Measurements from ENCODE around the gene LRRC40. TPM values are rescaled to one million over a fixed set of nuclear protein-coding genes. Genes with fewer than 3 reads are reported as not detected.
"Not testable (repeated sequence)": the region's sequence is repeated elsewhere in the genome, so short reads cannot be mapped to it uniquely, and the experiment has no call there.

Gene LRRC40
- total and polyA plus RNA-seq, 2 donors from 2014 or later = 7.5 to 13.3 TPM

DNA sequence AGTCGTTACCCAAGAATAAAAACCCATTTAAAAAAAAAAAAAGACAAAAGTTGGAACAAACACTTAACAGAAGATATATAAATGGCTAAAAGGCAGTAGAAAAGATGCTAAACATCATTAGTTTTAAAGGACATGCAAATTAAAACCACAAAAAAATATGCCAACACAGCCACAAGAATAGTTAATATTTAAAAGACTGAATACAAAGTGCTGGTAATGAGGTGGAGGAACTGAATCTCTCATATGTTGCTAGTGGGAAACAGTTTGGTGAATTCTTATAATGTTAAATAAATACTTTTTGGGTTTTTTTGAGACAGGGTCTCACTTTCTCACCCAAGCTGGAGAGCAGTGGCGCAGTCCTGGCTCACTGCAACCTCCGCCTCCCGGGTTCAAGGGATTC is 10.0 kb downstream of the LRRC40 start:
- Histone ChIP-seq H3K27me3 (ENCODE audit: control insufficient read depth, insufficient read depth, low read length) (no peaks in the 10 kb centered on the region), H3K4me3 (ENCODE audit: low read length in 3 of 3) (peak overlapping the region in 1 of 3 donors; percentile 19), H3K36me3 (ENCODE audit: control insufficient read depth in 2 of 3, insufficient read depth in 3 of 3, low read length in 3 of 3) (no peaks in the 10 kb centered on the region), H3K27ac (ENCODE audit: low read depth in 2 of 2, low read length in 2 of 2) (no peak overlapping the region), H3K9me3 (ENCODE audit: control insufficient read depth in 2 of 3, insufficient read depth in 1 of 3, low read length in 3 of 3) (peaks cover 0 to 2% (median 0%) of the 10 kb centered on the region in 3 donors), H3K9ac (ENCODE audit: low read length in 3 of 3) (no peak overlapping the region), H3K4me1 (ENCODE audit: control insufficient read depth in 2 of 3, insufficient read depth in 2 of 3, low read depth in 1 of 3, low read length in 3 of 3) (no peaks in the 10 kb centered on the region)
- DNase-seq = peak in 1 of 5 donors; percentile 6
- intact Hi-C loops (cut with DNase I) = no loop called here
- TF ChIP-seq CTCF (IDR thresholded peaks at IDR 0.05; ENCODE audit: borderline replicate concordance, extremely low read depth, insufficient read depth) = no peak
- FAIRE-seq = peak; percentile 45

- Histone ChIP-seq H3K9ac (ENCODE audit: low read length in 3 of 3) (no peak overlapping the region), H3K27ac (ENCODE audit: low read depth in 2 of 2, low read length in 2 of 2) (no peak overlapping the region), H3K27me3 (ENCODE audit: control insufficient read depth, insufficient read depth, low read length) (no peaks in the 10 kb centered on the region), H3K4me3 (ENCODE audit: low read length in 3 of 3) (no peak overlapping the region), H3K36me3 (ENCODE audit: control insufficient read depth in 2 of 3, insufficient read depth in 3 of 3, low read length in 3 of 3) (no peaks in the 10 kb centered on the region), H3K9me3 (ENCODE audit: control insufficient read depth in 2 of 3, insufficient read depth in 1 of 3, low read length in 3 of 3) (peaks cover 0 to 2% (median 0%) of the 10 kb centered on the region in 3 donors), H3K4me1 (ENCODE audit: control insufficient read depth in 2 of 3, insufficient read depth in 2 of 3, low read depth in 1 of 3, low read length in 3 of 3) (no peaks in the 10 kb centered on the region)
- no peak for TF ChIP-seq CTCF (IDR thresholded peaks at IDR 0.05; ENCODE audit: borderline replicate concordance, extremely low read depth, insufficient read depth)
- DNase-seq = no peak
- peak; percentile 46 for FAIRE-seq
- intact Hi-C loops (cut with DNase I) = no loop called here
Observed at GRCh38 chr1:70194601-70195000, 10.8 kb downstream of the LRRC40 start.

GRCh38 chr1:70192446-70192845 is 12.9 kb downstream of the LRRC40 start:
- FAIRE-seq; H3K4me1 ChIP-seq (ENCODE audit: control insufficient read depth in 2 of 3, insufficient read depth in 2 of 3, low read depth in 1 of 3, low read length in 3 of 3); H3K9ac ChIP-seq (ENCODE audit: low read length in 3 of 3): not testable (repeated sequence)

GRCh38 chr1:70190180-70190579 is 15.2 kb downstream of the LRRC40 start:
- Histone ChIP-seq H3K27ac (ENCODE audit: low read depth in 2 of 2, low read length in 2 of 2) (no peak overlapping the region), H3K4me3 (ENCODE audit: low read length in 3 of 3) (no peak overlapping the region), H3K36me3 (ENCODE audit: control insufficient read depth in 2 of 3, insufficient read depth in 3 of 3, low read length in 3 of 3) (no peaks in the 10 kb centered on the region), H3K4me1 (ENCODE audit: control insufficient read depth in 2 of 3, insufficient read depth in 2 of 3, low read depth in 1 of 3, low read length in 3 of 3) (no peaks in the 10 kb centered on the region), H3K9me3 (ENCODE audit: control insufficient read depth in 2 of 3, insufficient read depth in 1 of 3, low read length in 3 of 3) (peaks cover 0 to 2% (median 0%) of the 10 kb centered on the region in 3 donors), H3K9ac (ENCODE audit: low read length in 3 of 3) (no peak overlapping the region), H3K27me3 (ENCODE audit: control insufficient read depth, insufficient read depth, low read length) (no peaks in the 10 kb centered on the region)
- FAIRE-seq (no peak), DNase-seq (no peak)
- no peak for TF ChIP-seq CTCF (IDR thresholded peaks at IDR 0.05; ENCODE audit: borderline replicate concordance, extremely low read depth, insufficient read depth)
- intact Hi-C loops (cut with DNase I) = no loop called here

More at GRCh38 chr1:70192446-70192845, 12.9 kb downstream of the LRRC40 start:
- H3K27me3 ChIP-seq (ENCODE audit: control insufficient read depth, insufficient read depth, low read length); H3K4me3 ChIP-seq (ENCODE audit: low read length in 3 of 3); intact Hi-C loops (cut with DNase I); H3K9me3 ChIP-seq (ENCODE audit: control insufficient read depth in 2 of 3, insufficient read depth in 1 of 3, low read length in 3 of 3); H3K36me3 ChIP-seq (ENCODE audit: control insufficient read depth in 2 of 3, insufficient read depth in 3 of 3, low read length in 3 of 3); H3K27ac ChIP-seq (ENCODE audit: low read depth in 2 of 2, low read length in 2 of 2); DNase-seq: not testable (repeated sequence)

Data from kidney (tissue), 14 donors.